ENCODE data around the gene KIAA1549. TPM values are rescaled to one million over a fixed set of nuclear protein-coding genes. Genes with fewer than 3 reads are reported as not detected.

Gene KIAA1549
- total RNA-seq, 1 experiment from 2014 or later = 14.1 TPM

DNA sequence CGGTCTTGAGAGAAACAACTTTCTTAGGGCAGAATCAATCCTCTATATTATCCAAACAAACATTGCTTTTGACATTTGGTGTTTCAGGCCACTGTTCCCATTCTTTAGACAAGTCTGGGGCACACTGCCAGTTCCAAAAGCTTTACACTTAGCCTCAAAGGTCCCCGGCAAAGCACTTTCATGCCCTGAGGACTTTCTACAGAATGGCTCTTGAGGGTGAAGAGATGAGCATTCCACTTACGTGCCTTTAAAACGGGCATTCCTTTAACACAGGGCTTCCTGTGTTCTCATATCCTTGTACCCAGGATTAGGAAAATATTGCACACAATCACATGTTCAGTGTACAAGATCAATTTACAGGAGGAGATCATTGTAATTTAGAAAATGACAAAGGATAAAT, 196.5 kb downstream of the KIAA1549 start:
- in situ Hi-C loops (cut with HindIII; ENCODE audit: low pct_unique_long_range_greater_than_20kb, low sequenced_read_pairs) (no loop called here), intact Hi-C loops (cut with micrococcal nuclease; ENCODE audit: unreplicated experiment) (no loop called here)
- DNase-seq (ENCODE audit: low read depth, low spot score) (no peak), ATAC-seq (no peak)
- ChIA-PET POLR2A (no interaction called here), CTCF (no interaction called here)
- TF ChIP-seq SIN3A (IDR thresholded peaks at IDR 0.05; ENCODE audit: borderline replicate concordance, insufficient read depth, low read depth, low read length) = no peak
- TF ChIP-seq TCF7L2 (IDR thresholded peaks at IDR 0.05; ENCODE audit: low read depth, low read length) = no peak
- TF ChIP-seq, protein P1, sequence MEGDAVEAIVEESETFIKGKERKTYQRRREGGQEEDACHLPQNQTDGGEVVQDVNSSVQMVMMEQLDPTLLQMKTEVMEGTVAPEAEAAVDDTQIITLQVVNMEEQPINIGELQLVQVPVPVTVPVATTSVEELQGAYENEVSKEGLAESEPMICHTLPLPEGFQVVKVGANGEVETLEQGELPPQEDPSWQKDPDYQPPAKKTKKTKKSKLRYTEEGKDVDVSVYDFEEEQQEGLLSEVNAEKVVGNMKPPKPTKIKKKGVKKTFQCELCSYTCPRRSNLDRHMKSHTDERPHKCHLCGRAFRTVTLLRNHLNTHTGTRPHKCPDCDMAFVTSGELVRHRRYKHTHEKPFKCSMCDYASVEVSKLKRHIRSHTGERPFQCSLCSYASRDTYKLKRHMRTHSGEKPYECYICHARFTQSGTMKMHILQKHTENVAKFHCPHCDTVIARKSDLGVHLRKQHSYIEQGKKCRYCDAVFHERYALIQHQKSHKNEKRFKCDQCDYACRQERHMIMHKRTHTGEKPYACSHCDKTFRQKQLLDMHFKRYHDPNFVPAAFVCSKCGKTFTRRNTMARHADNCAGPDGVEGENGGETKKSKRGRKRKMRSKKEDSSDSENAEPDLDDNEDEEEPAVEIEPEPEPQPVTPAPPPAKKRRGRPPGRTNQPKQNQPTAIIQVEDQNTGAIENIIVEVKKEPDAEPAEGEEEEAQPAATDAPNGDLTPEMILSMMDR (IDR thresholded peaks at IDR 0.05) = no peak
- TF ChIP-seq POLR2AphosphoS5 (IDR thresholded peaks at IDR 0.05; ENCODE audit: low read depth, low read length) = no peak
- TF ChIP-seq, protein P2, sequence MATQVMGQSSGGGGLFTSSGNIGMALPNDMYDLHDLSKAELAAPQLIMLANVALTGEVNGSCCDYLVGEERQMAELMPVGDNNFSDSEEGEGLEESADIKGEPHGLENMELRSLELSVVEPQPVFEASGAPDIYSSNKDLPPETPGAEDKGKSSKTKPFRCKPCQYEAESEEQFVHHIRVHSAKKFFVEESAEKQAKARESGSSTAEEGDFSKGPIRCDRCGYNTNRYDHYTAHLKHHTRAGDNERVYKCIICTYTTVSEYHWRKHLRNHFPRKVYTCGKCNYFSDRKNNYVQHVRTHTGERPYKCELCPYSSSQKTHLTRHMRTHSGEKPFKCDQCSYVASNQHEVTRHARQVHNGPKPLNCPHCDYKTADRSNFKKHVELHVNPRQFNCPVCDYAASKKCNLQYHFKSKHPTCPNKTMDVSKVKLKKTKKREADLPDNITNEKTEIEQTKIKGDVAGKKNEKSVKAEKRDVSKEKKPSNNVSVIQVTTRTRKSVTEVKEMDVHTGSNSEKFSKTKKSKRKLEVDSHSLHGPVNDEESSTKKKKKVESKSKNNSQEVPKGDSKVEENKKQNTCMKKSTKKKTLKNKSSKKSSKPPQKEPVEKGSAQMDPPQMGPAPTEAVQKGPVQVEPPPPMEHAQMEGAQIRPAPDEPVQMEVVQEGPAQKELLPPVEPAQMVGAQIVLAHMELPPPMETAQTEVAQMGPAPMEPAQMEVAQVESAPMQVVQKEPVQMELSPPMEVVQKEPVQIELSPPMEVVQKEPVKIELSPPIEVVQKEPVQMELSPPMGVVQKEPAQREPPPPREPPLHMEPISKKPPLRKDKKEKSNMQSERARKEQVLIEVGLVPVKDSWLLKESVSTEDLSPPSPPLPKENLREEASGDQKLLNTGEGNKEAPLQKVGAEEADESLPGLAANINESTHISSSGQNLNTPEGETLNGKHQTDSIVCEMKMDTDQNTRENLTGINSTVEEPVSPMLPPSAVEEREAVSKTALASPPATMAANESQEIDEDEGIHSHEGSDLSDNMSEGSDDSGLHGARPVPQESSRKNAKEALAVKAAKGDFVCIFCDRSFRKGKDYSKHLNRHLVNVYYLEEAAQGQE (IDR thresholded peaks at IDR 0.05; ENCODE audit: insufficient read depth in 1 of 2, low read depth in 2 of 2, low read length in 1 of 2) = no peak
- H3K4me3 ChIP-seq (ENCODE audit: low read depth in 2 of 2, low read length in 2 of 2) = no peak overlapping the region
- H3K9me3 ChIP-seq (ENCODE audit: control insufficient read depth, insufficient read depth, low read depth, low read length) = no peaks in the 10 kb centered on the region
- no peaks in the 10 kb centered on the region for H3K36me3 ChIP-seq (ENCODE audit: control insufficient read depth, insufficient read depth, low read length)
- no TSS peak for BruUV-seq (replicated peaks)
- H3K27ac ChIP-seq (ENCODE audit: low read length) = no peak overlapping the region
- no peaks in the 10 kb centered on the region for H3K4me1 ChIP-seq (ENCODE audit: control insufficient read depth, insufficient read depth, low read length)
- no peaks in the 10 kb centered on the region for H3K27me3 ChIP-seq (ENCODE audit: control insufficient read depth, insufficient read depth, low read length)

Other genes starting within 250 kb of the KIAA1549 start
- not detected for gene TMEM213, start 183.4 kb downstream of the KIAA1549 start, total RNA-seq (2021; ENCODE audit: unreplicated experiment)
- gene ATP6V0A4, start 183.2 kb downstream of the KIAA1549 start, total RNA-seq (2021; ENCODE audit: unreplicated experiment) = 0.15 TPM
- 27.3 TPM for gene ZC3HAV1L, start 54.7 kb upstream of the KIAA1549 start, total RNA-seq (2021; ENCODE audit: unreplicated experiment)
- 47.1 TPM for gene ZC3HAV1, start 128.3 kb upstream of the KIAA1549 start, total RNA-seq (2021; ENCODE audit: unreplicated experiment)
- gene UBN2, start 249.8 kb upstream of the KIAA1549 start, total RNA-seq (2021; ENCODE audit: unreplicated experiment) = 14.0 TPM